HCEC 1CT (cell line): ENCODE measurements around the gene SPATS2.
A peak's percentile ranks its signal among the peaks of the same experiment; 100 is the strongest.
"Not testable (repeated sequence)": the region's sequence is repeated elsewhere in the genome, so short reads cannot be mapped to it uniquely, and the experiment has no call there.

Experiments used
- DNase-seq: peaks from one replicate; pipeline ENCODE4 v3.0.0-alpha.2; 2017

Gene SPATS2

DNA sequence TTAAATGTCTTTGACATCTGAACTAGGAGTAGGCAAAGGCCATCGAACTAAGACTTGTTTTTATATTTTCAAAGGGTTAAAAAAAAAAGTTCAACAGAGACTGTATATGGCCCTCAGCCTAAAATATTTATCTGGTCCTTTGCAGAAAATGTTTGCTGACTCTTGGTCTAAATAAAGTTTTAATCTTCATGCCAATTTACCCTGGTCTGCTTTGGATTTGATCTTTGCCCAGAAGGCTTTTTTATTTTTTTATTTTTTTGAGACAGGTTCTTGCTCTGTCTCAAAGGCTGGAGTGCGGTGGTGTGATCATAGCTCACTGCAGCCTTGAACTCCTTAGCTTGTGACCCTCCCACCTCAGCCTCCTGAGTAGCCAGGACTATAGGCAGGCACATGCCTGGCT is 47.1 kb downstream of the SPATS2 start:
- DNase-seq = no peak

GRCh38 chr12:49415521-49415970 is 48.3 kb downstream of the SPATS2 start:
- no peak for DNase-seq

GRCh38 chr12:49416892-49417291 is 49.6 kb downstream of the SPATS2 start:
- no peak for DNase-seq

- DNase-seq = no peak
These were observed 50.3 kb downstream of the SPATS2 start for GRCh38 chr12:49417558-49417957.

DNA sequence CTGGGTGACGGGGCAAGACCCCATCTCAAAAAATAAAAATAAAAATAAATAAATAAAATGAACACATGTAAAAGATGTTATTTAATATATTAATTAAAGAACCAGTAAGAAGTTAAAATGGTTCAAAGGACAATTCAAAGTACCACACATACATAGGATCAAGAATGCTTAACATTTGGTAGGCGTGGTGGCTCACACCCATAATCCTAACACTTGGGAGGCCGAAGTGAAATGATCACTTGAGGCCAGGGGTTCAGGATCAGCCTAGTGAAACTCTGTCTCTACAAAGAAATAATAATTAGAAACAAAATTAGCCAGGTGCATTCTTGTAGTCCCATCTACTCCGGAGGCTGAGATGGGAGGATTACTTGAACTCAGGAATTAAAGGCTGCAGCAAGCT is 53.3 kb downstream of the SPATS2 start:
- no peak for DNase-seq

DNA sequence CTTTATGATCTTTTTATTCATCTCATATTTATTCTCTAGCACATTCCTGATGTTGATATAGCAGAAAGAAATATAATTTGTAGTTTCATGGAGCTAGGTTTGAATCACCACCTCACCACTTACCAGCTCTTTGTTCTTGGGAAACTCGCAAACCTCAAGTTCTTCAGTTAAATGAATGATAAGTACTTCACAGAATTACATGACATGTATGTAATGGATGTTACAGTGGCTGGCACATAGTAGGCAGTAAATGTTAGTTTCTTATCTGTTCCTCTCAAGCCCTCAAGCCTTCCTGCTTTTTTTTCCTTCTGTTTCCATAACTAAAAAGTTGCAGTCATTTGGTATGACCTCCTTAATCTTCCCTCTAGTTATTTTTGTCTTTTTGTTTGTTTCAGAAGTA is 54.9 kb downstream of the SPATS2 start:
- DNase-seq = no peak

- DNase-seq = peak; percentile 75
These were observed 61.5 kb downstream of the SPATS2 start for GRCh38 chr12:49428793-49429192.

- DNase-seq = no peak
These were observed 65.4 kb downstream of the SPATS2 start for GRCh38 chr12:49432616-49433015.

DNA sequence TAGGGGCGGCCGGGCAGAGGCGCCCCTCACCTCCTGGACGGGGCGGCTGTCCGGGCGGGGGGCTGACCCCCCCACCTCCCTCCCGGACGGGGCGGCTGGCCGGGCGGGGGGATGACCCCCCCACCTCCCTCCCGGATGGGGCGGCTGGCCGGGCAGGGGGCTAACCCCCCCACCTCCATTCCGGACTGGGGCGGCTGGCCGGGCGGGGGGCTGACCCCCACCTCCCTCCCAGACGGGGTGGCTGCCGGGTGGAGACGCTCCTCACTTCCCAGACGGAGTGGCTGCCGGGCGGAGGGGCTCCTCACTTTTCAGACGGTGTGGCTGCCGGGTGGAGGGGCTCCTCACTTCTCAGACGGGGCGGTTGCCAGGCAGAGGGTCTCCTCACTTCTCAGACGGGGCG is 69.5 kb downstream of the SPATS2 start:
- not testable (repeated sequence) for DNase-seq

- DNase-seq = no peak
These were observed 71.8 kb downstream of the SPATS2 start for GRCh38 chr12:49439042-49439441.

DNA sequence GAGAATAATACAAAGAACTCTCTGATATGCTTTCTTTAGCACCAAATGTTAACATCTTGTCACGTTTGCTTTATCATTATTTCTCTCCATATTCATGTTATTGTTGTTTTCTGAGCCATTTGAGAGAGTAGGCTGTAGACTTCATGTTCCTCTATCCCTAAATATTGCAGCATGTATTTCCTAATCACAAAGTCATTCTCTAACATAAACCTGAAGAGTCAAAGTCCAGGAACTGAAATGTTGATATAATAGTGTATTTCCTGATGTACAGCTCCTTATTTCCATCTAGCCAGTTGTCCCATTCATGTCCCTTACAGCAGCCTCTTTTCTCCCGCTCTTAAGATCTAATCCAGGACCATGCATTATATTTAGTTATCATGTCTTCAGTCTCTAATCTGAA is 72.8 kb downstream of the SPATS2 start:
- DNase-seq = no peak

GRCh38 chr12:49442915-49443314 is 75.7 kb downstream of the SPATS2 start:
- DNase-seq = no peak

- no peak for DNase-seq
These were observed 79.3 kb downstream of the SPATS2 start for GRCh38 chr12:49446571-49446970.

GRCh38 chr12:49448858-49449257 is 81.6 kb downstream of the SPATS2 start:
- no peak for DNase-seq

GRCh38 chr12:49451468-49452259 is 84.4 kb downstream of the SPATS2 start:
- DNase-seq = no peak

DNA sequence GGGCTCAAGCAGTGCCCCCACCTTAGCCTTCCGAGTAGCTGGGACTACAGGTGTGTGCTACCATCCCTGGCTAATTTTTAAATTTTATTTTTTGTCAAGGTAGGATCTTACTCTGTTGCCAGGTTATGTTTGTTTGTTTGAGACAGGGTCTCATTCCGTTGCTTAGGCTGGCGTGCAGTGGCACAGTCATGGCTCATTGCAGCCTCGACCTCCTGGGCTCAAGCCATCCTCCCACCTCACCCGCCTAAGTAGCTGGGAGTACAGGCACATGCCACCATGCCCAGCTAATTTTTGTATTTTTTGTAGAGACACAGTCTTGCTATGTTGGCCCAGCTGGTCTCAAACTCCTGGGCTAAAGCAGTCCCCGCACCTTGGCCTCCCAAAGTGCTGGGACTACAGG is 88.2 kb downstream of the SPATS2 start:
- DNase-seq = no peak

DNA sequence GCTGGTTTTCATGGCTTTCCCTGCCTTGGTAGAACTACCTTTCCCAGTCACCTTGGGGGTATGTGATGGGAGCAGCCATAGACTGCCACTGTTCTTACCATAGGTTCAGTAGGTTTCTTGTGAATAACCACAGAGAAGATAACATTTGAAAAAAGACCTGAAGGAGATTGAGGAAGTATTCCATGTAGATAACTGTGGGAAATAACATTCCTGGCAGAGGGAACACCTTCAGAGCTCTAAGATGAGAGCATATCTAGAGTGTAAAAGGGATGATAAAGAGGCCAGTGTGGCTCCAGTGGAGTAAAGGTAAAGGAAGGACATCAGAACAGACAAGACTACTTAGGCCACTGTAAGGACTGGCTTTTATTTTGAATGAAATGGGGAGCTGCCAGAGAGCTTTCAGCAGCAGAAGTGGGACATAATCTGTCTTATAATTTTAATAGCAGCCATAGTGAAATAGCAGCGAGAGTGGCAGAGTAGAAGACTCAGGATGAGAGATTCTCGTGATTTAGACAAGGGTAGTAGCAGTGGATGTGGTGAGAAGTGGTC is 88.9 kb downstream of the SPATS2 start:
- no peak for DNase-seq

GRCh38 chr12:49458816-49459215 is 91.6 kb downstream of the SPATS2 start:
- DNase-seq = no peak

GRCh38 chr12:49461221-49461620 is 94.0 kb downstream of the SPATS2 start:
- no peak for DNase-seq

- DNase-seq = no peak
These were observed 95.0 kb downstream of the SPATS2 start for GRCh38 chr12:49462083-49462744.

- no peak for DNase-seq
These were observed 97.9 kb downstream of the SPATS2 start for GRCh38 chr12:49465132-49465531.

- DNase-seq = peak; percentile 55
These were observed 103.7 kb downstream of the SPATS2 start for GRCh38 chr12:49470986-49471385.

- no peak for DNase-seq
These were observed 104.3 kb downstream of the SPATS2 start for GRCh38 chr12:49471557-49471956.

GRCh38 chr12:49476091-49476490 is 108.8 kb downstream of the SPATS2 start:
- DNase-seq = no peak
